ENCODE data around the gene CACNA2D3.

DNA sequence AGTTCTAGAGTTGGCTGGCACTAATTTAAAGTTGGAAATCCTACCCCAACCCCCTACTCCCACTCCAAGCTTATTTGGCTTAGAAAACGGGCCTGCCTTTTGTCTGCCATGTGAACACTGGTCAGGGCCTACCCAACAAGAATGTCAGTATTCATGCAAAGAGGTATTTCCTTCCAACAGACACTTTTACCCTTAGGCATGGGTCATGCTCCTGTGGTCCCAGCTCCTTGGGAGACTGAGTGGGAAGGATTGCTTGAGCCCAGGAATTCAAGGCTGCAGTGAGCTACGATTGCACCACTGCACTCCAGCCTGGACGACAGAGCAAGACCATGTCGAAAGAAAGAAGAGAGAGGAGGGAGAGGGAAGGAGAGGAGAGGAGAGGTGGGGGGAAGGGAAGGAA lies 943.0 kb downstream of the CACNA2D3 start:
- no peak for TF ChIP-seq REST (IDR thresholded peaks at IDR 0.05; ENCODE audit: borderline replicate concordance)
- no peak for TF ChIP-seq SMC3 (conservative IDR thresholded peaks at IDR 0.05; ENCODE audit: poor library complexity)
- TF ChIP-seq EZH2 (IDR thresholded peaks at IDR 0.05; ENCODE audit: borderline replicate concordance, insufficient read depth, low read length, poor library complexity, severe bottlenecking) = no peak
- TF ChIP-seq MXI1 (conservative IDR thresholded peaks at IDR 0.05; ENCODE audit: poor library complexity, severe bottlenecking) = no peak
- no peak for TF ChIP-seq POLR2AphosphoS5 (IDR thresholded peaks at IDR 0.05)
- TF ChIP-seq, protein P1, sequence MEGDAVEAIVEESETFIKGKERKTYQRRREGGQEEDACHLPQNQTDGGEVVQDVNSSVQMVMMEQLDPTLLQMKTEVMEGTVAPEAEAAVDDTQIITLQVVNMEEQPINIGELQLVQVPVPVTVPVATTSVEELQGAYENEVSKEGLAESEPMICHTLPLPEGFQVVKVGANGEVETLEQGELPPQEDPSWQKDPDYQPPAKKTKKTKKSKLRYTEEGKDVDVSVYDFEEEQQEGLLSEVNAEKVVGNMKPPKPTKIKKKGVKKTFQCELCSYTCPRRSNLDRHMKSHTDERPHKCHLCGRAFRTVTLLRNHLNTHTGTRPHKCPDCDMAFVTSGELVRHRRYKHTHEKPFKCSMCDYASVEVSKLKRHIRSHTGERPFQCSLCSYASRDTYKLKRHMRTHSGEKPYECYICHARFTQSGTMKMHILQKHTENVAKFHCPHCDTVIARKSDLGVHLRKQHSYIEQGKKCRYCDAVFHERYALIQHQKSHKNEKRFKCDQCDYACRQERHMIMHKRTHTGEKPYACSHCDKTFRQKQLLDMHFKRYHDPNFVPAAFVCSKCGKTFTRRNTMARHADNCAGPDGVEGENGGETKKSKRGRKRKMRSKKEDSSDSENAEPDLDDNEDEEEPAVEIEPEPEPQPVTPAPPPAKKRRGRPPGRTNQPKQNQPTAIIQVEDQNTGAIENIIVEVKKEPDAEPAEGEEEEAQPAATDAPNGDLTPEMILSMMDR (IDR thresholded peaks at IDR 0.05; ENCODE audit: poor library complexity, severe bottlenecking) = no peak

All from neural cell (in vitro differentiated cells).